CD4-positive, alpha-beta T cell (primary cell): ENCODE results near the gene IL16. TPM values are rescaled to one million over a fixed set of nuclear protein-coding genes. Genes with fewer than 3 reads are reported as not detected.

Experiments
- ATAC-seq: fragments of 200-7000 bp; cut with Tn5 transposase; one replicate; pipeline ENCODE4 v1.10.0; 2022; ENCODE audit warnings: mild to moderate bottlenecking; ENCODE audit not compliant: poor library complexity
- CTCF ChIA-PET: fragments of 350-600 bp; sonication (Branson Sonifier 250); formaldehyde crosslinking; loops from one replicate; lab custom pipeline; 2021; ENCODE audit warnings: antibody characterized with exemption, inconsistent platforms; lab: Charles Lee
- POLR2A ChIA-PET: fragments of 350-600 bp; sonication (Branson Sonifier 250); formaldehyde crosslinking; loops from one replicate; lab custom pipeline; 2021; ENCODE audit warnings: antibody characterized with exemption, inconsistent platforms; lab: Charles Lee
- DNase-seq, 14 experiments: peaks; one replicate each; pipeline ENCODE4 v3.0.0-alpha.2; 2013 to 2020; ENCODE audit warnings: mixed read lengths in 2 of 14
- H3K27ac ChIP-seq, 2 donors: one replicate each; pipeline versions ENCODE4 v1.5.1 to v1.7.0; 2013; ENCODE audit warnings: low read length in 2 of 2, low read depth in 1 of 2, mild to moderate bottlenecking in 1 of 2
- H3K27me3 ChIP-seq, 2 experiments: 1 replicate in 1 of 2; 2 replicates in 1 of 2; pipeline versions ENCODE4 v1.6.1 to v1.7.0; 2013; ENCODE audit warnings: low read length in 2 of 2, control low read depth in 1 of 2, mild to moderate bottlenecking in 1 of 2, moderate library complexity in 1 of 2; ENCODE audit not compliant: insufficient read depth in 2 of 2, control insufficient read depth in 1 of 2
- H3K36me3 ChIP-seq: one replicate; pipeline ENCODE4 v1.6.1; 2013; ENCODE audit warnings: low read length, control low read depth; ENCODE audit not compliant: insufficient read depth
- H3K4me1 ChIP-seq: one replicate; pipeline ENCODE4 v1.6.1; 2013; ENCODE audit warnings: low read length, control low read depth; ENCODE audit not compliant: insufficient read depth
- H3K4me3 ChIP-seq: one replicate; pipeline ENCODE4 v1.5.1; 2013; ENCODE audit warnings: mild to moderate bottlenecking, low read length, moderate library complexity
- H3K9me3 ChIP-seq, 2 experiments: 1 replicate in 1 of 2; 2 replicates in 1 of 2; pipeline versions ENCODE4 v1.6.1 to v1.7.0; 2013; ENCODE audit warnings: low read length in 2 of 2, mild to moderate bottlenecking in 2 of 2, control low read depth in 1 of 2, moderate library complexity in 1 of 2; ENCODE audit not compliant: control insufficient read depth in 1 of 2, insufficient read depth in 1 of 2
- H3K27ac Mint-ChIP-seq: one replicate; pipeline ENCODE4 v1.8.0; 2020; ENCODE audit warnings: mixed read lengths
- H3K27me3 Mint-ChIP-seq: one replicate; pipeline ENCODE4 v1.8.0; 2021; ENCODE audit warnings: mixed read lengths
- H3K36me3 Mint-ChIP-seq: one replicate; pipeline ENCODE4 v1.8.0; 2021; ENCODE audit warnings: low read depth, mixed read lengths
- H3K4me1 Mint-ChIP-seq: one replicate; pipeline ENCODE4 v1.8.0; 2021; ENCODE audit warnings: low read depth, mixed read lengths
- H3K4me3 Mint-ChIP-seq: one replicate; pipeline ENCODE4 v1.8.0; 2020; ENCODE audit warnings: mild to moderate bottlenecking, mixed read lengths
- H3K9me3 Mint-ChIP-seq: one replicate; pipeline ENCODE4 v1.8.0; 2020; ENCODE audit warnings: mixed read lengths
- CTCF ChIP-seq: fragments of 200-600 bp; IDR thresholded peaks from one replicate; pipeline ENCODE4 v1.8.0; 2022; ENCODE audit warnings: antibody characterized with exemption, mild to moderate bottlenecking
- intact Hi-C, 2 experiments: fragments of 100-400 bp; cut with DNase I in 1 of 2; cut with micrococcal nuclease in 1 of 2; formaldehyde crosslinking; loops; one replicate each; pipeline versions ENCODE4 v1.15.1 to v1.9.0; 2023 to 2025; cut with DNase I, micrococcal nuclease
- total RNA-seq, 174 experiments: library from RNA in 2 of 174; stranded (reverse) in 2 of 174; gene quantifications; one replicate each; pipeline ENCODE4 v1.2.3 and lab custom pipeline; 2021 to 2026

Gene IL16
- total RNA-seq, 2 experiments from 2014 or later: 164 to 168 TPM

- TF ChIP-seq CTCF: no peak
- intact Hi-C loops: no loop called here
- Mint-ChIP-seq H3K27me3 (peaks cover 28% of the 10 kb centered on the region), H3K9me3 (no peaks in the 10 kb centered on the region), H3K4me1 (no peaks in the 10 kb centered on the region), H3K27ac (no peak overlapping the region), H3K4me3 (no peak overlapping the region), H3K36me3 (no peaks in the 10 kb centered on the region)
- H3K9me3 ChIP-seq: no peaks in the 10 kb centered on the region
- no peak overlapping the region for H3K27ac ChIP-seq
- DNase-seq (no peak), ATAC-seq (no peak)
- CTCF ChIA-PET: interaction anchor here (1.3 to 1.4 kb wide), 2 partner anchors 9 to 12 kb away, joined by 3 to 4 read pairs; no protein-coding TSS in a partner anchor
- H3K4me3 ChIP-seq: no peak overlapping the region
- peaks cover 4 to 10% of the 10 kb centered on the region in 2 experiments for H3K27me3 ChIP-seq
- H3K36me3 ChIP-seq: no peaks in the 10 kb centered on the region
- no peaks in the 10 kb centered on the region for H3K4me1 ChIP-seq
- POLR2A ChIA-PET: no interaction called here
Observed at GRCh38 chr15:81253846-81254245, 57.2 kb downstream of the IL16 start.

DNA sequence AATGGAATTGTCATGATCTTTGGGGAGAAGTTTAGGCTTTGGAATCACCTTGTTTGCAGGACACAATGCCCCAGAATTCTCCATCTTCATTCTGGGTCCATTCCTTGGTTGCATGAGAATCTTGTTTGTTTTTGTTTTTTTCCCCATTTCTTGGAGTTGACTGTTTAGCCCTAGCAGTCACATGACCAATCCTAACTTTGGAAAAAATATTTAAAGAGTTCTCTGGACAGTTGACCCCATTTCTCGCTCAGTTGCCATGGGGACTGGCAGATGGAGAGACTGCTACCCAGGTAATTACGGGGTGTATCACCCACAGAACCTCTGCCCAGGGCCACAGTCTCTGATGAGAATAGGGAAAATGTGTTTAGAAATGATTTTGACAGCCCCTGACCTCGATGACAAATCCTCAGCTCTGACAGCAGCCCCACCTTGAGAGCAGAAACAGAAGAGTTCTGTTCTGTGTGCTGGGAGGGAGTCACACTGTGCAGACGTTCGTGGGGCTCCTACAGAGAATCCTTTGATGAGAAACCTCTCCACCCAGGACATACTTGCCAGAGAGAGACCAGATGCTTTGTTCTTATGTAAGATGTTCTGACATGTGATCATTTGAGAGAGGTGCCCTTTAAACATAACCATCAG lies 57.7 kb downstream of the IL16 start:
- no peak overlapping the region for H3K27ac Mint-ChIP-seq
- no peaks in the 10 kb centered on the region for H3K9me3 ChIP-seq
- intact Hi-C loops: no loop called here
- H3K27ac ChIP-seq: no peak overlapping the region
- ATAC-seq (no peak), DNase-seq (peak in 1 of 14 experiments; percentile 38)
- no peaks in the 10 kb centered on the region for H3K36me3 Mint-ChIP-seq
- no peak for TF ChIP-seq CTCF
- POLR2A ChIA-PET: no interaction called here
- H3K4me3 Mint-ChIP-seq: no peak overlapping the region
- H3K4me1 ChIP-seq: no peaks in the 10 kb centered on the region
- H3K9me3 Mint-ChIP-seq: no peaks in the 10 kb centered on the region
- CTCF ChIA-PET: interaction anchor here (0.9 to 1.4 kb wide), 3 partner anchors 8 to 12 kb away, joined by 3 to 4 read pairs (median 3); no protein-coding TSS in a partner anchor
- H3K4me3 ChIP-seq: no peak overlapping the region
- no peaks in the 10 kb centered on the region for H3K4me1 Mint-ChIP-seq
- peaks cover 28% of the 10 kb centered on the region for H3K27me3 Mint-ChIP-seq
- no peaks in the 10 kb centered on the region for H3K36me3 ChIP-seq
- H3K27me3 ChIP-seq: peaks cover 4 to 10% of the 10 kb centered on the region in 2 experiments

GRCh38 chr15:81254916-81255290 lies 58.2 kb downstream of the IL16 start:
- Mint-ChIP-seq H3K36me3 (no peaks in the 10 kb centered on the region), H3K4me1 (no peaks in the 10 kb centered on the region), H3K27ac (no peak overlapping the region), H3K27me3 (peaks cover 28% of the 10 kb centered on the region), H3K4me3 (no peak overlapping the region), H3K9me3 (no peaks in the 10 kb centered on the region)
- Histone ChIP-seq H3K9me3 (no peaks in the 10 kb centered on the region), H3K4me1 (no peaks in the 10 kb centered on the region), H3K27ac (no peak overlapping the region), H3K27me3 (peaks cover 4 to 10% of the 10 kb centered on the region in 2 experiments), H3K4me3 (no peak overlapping the region), H3K36me3 (no peaks in the 10 kb centered on the region)
- intact Hi-C loops: no loop called here
- TF ChIP-seq CTCF: no peak
- ChIA-PET POLR2A (no interaction called here), CTCF (interaction anchor here (0.9 to 1.4 kb wide), 2 partner anchors 9 to 11 kb away, joined by 3 to 4 read pairs; no protein-coding TSS in a partner anchor)
- no peak for ATAC-seq
- DNase-seq: no peak
